ENCODE results near the gene HTRA3.

- TF ChIP-seq CTCF (IDR thresholded peaks at IDR 0.05; ENCODE audit: insufficient read depth, low read length) = no peak
- no peak for TF ChIP-seq SPI1 (IDR thresholded peaks at IDR 0.05; ENCODE audit: borderline replicate concordance, low read depth)
Measured at GRCh38 chr4:8321771-8322170, 52.2 kb downstream of the HTRA3 start.
